H1 (cell line): Measurements from ENCODE around the gene BRAP. TPM values are rescaled to one million over a fixed set of nuclear protein-coding genes. Genes with fewer than 3 reads are reported as not detected.
"Not testable (repeated sequence)": the region's sequence is repeated elsewhere in the genome, so short reads cannot be mapped to it uniquely, and the experiment has no call there.

Experiments used
- CTCF ChIA-PET: fragments of 300-600 bp; sonication (Branson Sonifier 250); formaldehyde crosslinking; loops from one replicate; lab custom pipeline; 2021; ENCODE audit not compliant: partially characterized antibody; lab: Charles Lee
- POLR2A ChIA-PET: fragments of 300-600 bp; sonication (Branson Sonifier 250); formaldehyde crosslinking; loops from one replicate; lab custom pipeline; 2021; ENCODE audit warnings: inconsistent platforms; ENCODE audit not compliant: partially characterized antibody; lab: Charles Lee
- DNase-seq, 2 experiments: peaks; one replicate each; pipeline versions ENCODE4 v3.0.0 to v3.0.0-alpha.2; 2010 to 2022; ENCODE audit warnings: low spot score in 2 of 2, low read depth in 1 of 2, mixed read lengths in 1 of 2
- FAIRE-seq: peaks from 2 replicates; lab custom pipeline; 2011; peaks lifted over from hg19 to GRCh38; lab: Jason Lieb, UNC
- H2AFZ ChIP-seq: 2 replicates; pipeline ENCODE4 v1.8.1; 2012; ENCODE audit warnings: low read length, inconsistent platforms
- H2AK5ac ChIP-seq: 2 replicates; pipeline ENCODE4 v1.6.1; 2013; ENCODE audit warnings: low read depth, low read length
- H2BK120ac ChIP-seq: replicated peaks from 2 replicates; pipeline ENCODE3; 2013; ENCODE audit warnings: low read depth, low read length, inconsistent platforms
- H2BK12ac ChIP-seq: 2 replicates; pipeline ENCODE4 v1.6.1; 2013; ENCODE audit warnings: low read depth, low read length
- H2BK15ac ChIP-seq: 2 replicates; pipeline ENCODE4 v1.6.1; 2013; ENCODE audit warnings: low read length
- H2BK20ac ChIP-seq: 2 replicates; pipeline ENCODE4 v1.6.1; 2013; ENCODE audit warnings: low read length
- H2BK5ac ChIP-seq: 2 replicates; pipeline ENCODE4 v1.6.1; 2013; ENCODE audit warnings: low read depth, low read length
- H3K14ac ChIP-seq: 2 replicates; pipeline ENCODE4 v1.6.1; 2013; ENCODE audit warnings: inconsistent platforms; ENCODE audit not compliant: insufficient read length
- H3K18ac ChIP-seq: 2 replicates; pipeline ENCODE4 v1.6.1; 2013; ENCODE audit warnings: low read length; ENCODE audit errors: extremely low read depth
- H3K23ac ChIP-seq: 2 replicates; pipeline ENCODE4 v1.6.1; 2013; ENCODE audit warnings: inconsistent platforms; ENCODE audit not compliant: insufficient read length
- H3K23me2 ChIP-seq: 2 replicates; pipeline ENCODE4 v1.6.1; 2013; ENCODE audit warnings: low read depth, low read length
- H3K27ac ChIP-seq: 2 replicates; pipeline ENCODE4 v1.6.1; 2011; ENCODE audit warnings: low read depth, low read length, inconsistent platforms
- H3K27me3 ChIP-seq, 4 experiments: replicated peaks in 1 of 4; 1 replicate in 1 of 4; 2 replicates in 3 of 4; pipeline versions ENCODE4 v1.6.1 to v1.8.1; 2011 to 2013; ENCODE audit warnings: low read length in 3 of 4, mild to moderate bottlenecking in 3 of 4, inconsistent platforms in 2 of 4, mixed read lengths in 2 of 4, moderate library complexity in 1 of 4; ENCODE audit not compliant: control insufficient read depth in 3 of 4, insufficient read depth in 3 of 4; ENCODE audit errors: extremely low read depth in 1 of 4
- H3K36me3 ChIP-seq, 4 experiments: 2 replicates each; pipeline versions ENCODE4 v1.6.1 to v1.8.1; 2011 to 2013; ENCODE audit warnings: mild to moderate bottlenecking in 4 of 4, low read length in 3 of 4, moderate library complexity in 2 of 4, control low read depth in 1 of 4, inconsistent platforms in 1 of 4; ENCODE audit not compliant: insufficient read depth in 4 of 4, control insufficient read depth in 2 of 4
- H3K4ac ChIP-seq: replicated peaks from 2 replicates; pipeline ENCODE3; 2013; ENCODE audit warnings: low read length, low read depth, mixed read lengths, inconsistent platforms; ENCODE audit not compliant: insufficient read length
- H3K4me1 ChIP-seq, 4 experiments: replicated peaks in 1 of 4; 1 replicate in 1 of 4; 2 replicates in 3 of 4; pipeline versions ENCODE4 v1.6.1 to v1.8.1; 2011 to 2013; ENCODE audit warnings: low read length in 3 of 4, inconsistent platforms in 2 of 4, mixed read lengths in 1 of 4; ENCODE audit not compliant: insufficient read depth in 4 of 4, control insufficient read depth in 3 of 4
- H3K4me2 ChIP-seq, 2 experiments: 2 replicates each; pipeline versions ENCODE4 v1.6.1 to v1.8.1; 2011 to 2013; ENCODE audit warnings: low read depth in 2 of 2, low read length in 2 of 2, control low read depth in 1 of 2, inconsistent platforms in 1 of 2, mild to moderate bottlenecking in 1 of 2; ENCODE audit not compliant: insufficient read depth in 1 of 2
- H3K4me3 ChIP-seq, 4 experiments: fragments of 200-600, 300-600 bp in 1 of 4; sonication (generic), shearing (Covaris generic), sonication (Bioruptor Twin) in 1 of 4; 2 replicates each; pipeline versions ENCODE4 v1.5.1 to v1.8.1; 2011 to 2016; ENCODE audit warnings: low read length in 4 of 4, low read depth in 3 of 4, control low read depth in 2 of 4, inconsistent platforms in 2 of 4, mild to moderate bottlenecking in 2 of 4, mixed read lengths in 1 of 4, moderate library complexity in 1 of 4; ENCODE audit not compliant: insufficient read depth in 2 of 4; ENCODE audit errors: extremely low read depth in 1 of 4
- H3K56ac ChIP-seq: replicated peaks from 2 replicates; pipeline ENCODE3; 2013; ENCODE audit warnings: low read depth, mild to moderate bottlenecking, mixed read lengths, low read length, inconsistent platforms; ENCODE audit not compliant: insufficient read length
- H3K79me1 ChIP-seq: 2 replicates; pipeline ENCODE4 v1.6.1; 2013; ENCODE audit warnings: low read depth, low read length, control low read depth
- H3K79me2 ChIP-seq, 2 experiments: 2 replicates each; pipeline versions ENCODE4 v1.6.1 to v1.8.1; 2012 to 2013; ENCODE audit warnings: low read length in 2 of 2, mild to moderate bottlenecking in 2 of 2, inconsistent platforms in 1 of 2; ENCODE audit not compliant: insufficient read depth in 2 of 2, control insufficient read depth in 1 of 2
- H3K9ac ChIP-seq, 4 experiments: replicated peaks in 1 of 4; 1 replicate in 1 of 4; 2 replicates in 3 of 4; pipeline versions ENCODE4 v1.6.1 to v1.8.1; 2011 to 2013; ENCODE audit warnings: low read depth in 3 of 4, low read length in 3 of 4, control low read depth in 2 of 4, mild to moderate bottlenecking in 2 of 4, moderate library complexity in 2 of 4, inconsistent platforms in 1 of 4; ENCODE audit errors: extremely low read depth in 1 of 4
- H3K9me3 ChIP-seq, 2 experiments: 2 replicates each; pipeline versions ENCODE4 v1.6.1 to v1.8.1; 2012 to 2013; ENCODE audit warnings: mild to moderate bottlenecking in 2 of 2, moderate library complexity in 2 of 2, control low read depth in 1 of 2, inconsistent platforms in 1 of 2, low read depth in 1 of 2, low read length in 1 of 2, mixed read lengths in 1 of 2; ENCODE audit not compliant: insufficient read depth in 2 of 2
- H4K20me1 ChIP-seq, 2 experiments: replicated peaks in 1 of 2; 2 replicates each; pipeline versions ENCODE3 to v1.8.1; 2011 to 2013; ENCODE audit warnings: inconsistent platforms in 2 of 2, low read length in 2 of 2, mild to moderate bottlenecking in 1 of 2; ENCODE audit not compliant: insufficient read depth in 2 of 2, control insufficient read depth in 1 of 2
- H4K5ac ChIP-seq: 2 replicates; pipeline ENCODE4 v1.6.1; 2013; ENCODE audit warnings: low read length, low read depth, mixed read lengths, inconsistent platforms; ENCODE audit not compliant: insufficient read length
- H4K8ac ChIP-seq: 2 replicates; pipeline ENCODE4 v1.8.0; 2013; ENCODE audit warnings: mild to moderate bottlenecking, moderate library complexity, low read length, inconsistent platforms; ENCODE audit not compliant: insufficient read depth; ENCODE audit errors: extremely low read depth
- H4K91ac ChIP-seq: replicated peaks from 2 replicates; pipeline ENCODE3; 2013; ENCODE audit warnings: low read length, mixed read lengths, inconsistent platforms; ENCODE audit not compliant: insufficient read length
- WGBS, 2 experiments: shearing (Covaris generic) in 1 of 2; methylation state at CpG; one replicate each; pipeline versions ENCODE4 v1.1.6 to v1.1.7; 2013 to 2015; ENCODE audit warnings: low lambda C conversion rate in 2 of 2, mixed read lengths in 2 of 2, inconsistent platforms in 1 of 2, low coverage in 1 of 2, missing lambda C conversion rate in 1 of 2; ENCODE audit not compliant: insufficient replicate concordance in 2 of 2, insufficient coverage in 1 of 2, insufficient read length in 1 of 2; ENCODE audit errors: extremely low coverage in 1 of 2, missing lambda C conversion rate in 1 of 2; 5-methylcytosine and 5-hydroxymethylcytosine counted together
- polyA plus RNA-seq, 7 experiments: library from polyadenylated mRNA; depleted of rRNA in 3 of 7; stranded (reverse) in 5 of 7; unstranded in 2 of 7; fragments of >200 nt in 5 of 7; fragments of 200-250 nt in 2 of 7; gene quantifications; 1 replicate in 5 of 7; 2 replicates in 1 of 7; 4 replicates in 1 of 7; pipeline versions ENCODE4 v1.2.1 to v1.2.3, GENCODE V29; 2011 to 2013; ENCODE audit warnings: missing spikeins in 2 of 7, mixed read lengths in 2 of 7
- total RNA-seq: library from RNA; stranded (reverse); fragmentation: NEBNext Ultra II Directional; extraction: Animal tissue kit (Norgen Biotek cat#: 25700); gene quantifications from 2 replicates; pipeline ENCODE4 v1.2.1, GENCODE V29; 2021

Gene BRAP
- total and polyA plus RNA-seq, 2 of the 8 experiments (the other 6 are each of a cell fraction or from before 2014, with no cell fraction given) = 12.8 to 22.2 TPM

GRCh38 chr12:111719316-111719715 lies 33.6 kb upstream of the BRAP start:
- H3K4me3 ChIP-seq, DNase-seq, H4K8ac ChIP-seq, H3K4me2 ChIP-seq, H3K56ac ChIP-seq, H2BK5ac ChIP-seq, H3K14ac ChIP-seq, H2AFZ ChIP-seq, H3K27ac ChIP-seq, POLR2A ChIA-PET, H4K91ac ChIP-seq, H2BK120ac ChIP-seq, H3K23me2 ChIP-seq, H3K79me1 ChIP-seq, H3K18ac ChIP-seq, H2BK12ac ChIP-seq, H3K23ac ChIP-seq, H3K4me1 ChIP-seq, H3K4ac ChIP-seq, H4K5ac ChIP-seq, H4K20me1 ChIP-seq, H2BK15ac ChIP-seq, H3K9me3 ChIP-seq, H2BK20ac ChIP-seq, H2AK5ac ChIP-seq, H3K79me2 ChIP-seq, H3K27me3 ChIP-seq, FAIRE-seq, H3K9ac ChIP-seq: not testable (repeated sequence)
- H3K36me3 ChIP-seq = peaks cover 2 to 30% (median 10%) of the 10 kb centered on the region in 4 experiments; a peak in 7 of 8 replicates
- WGBS, 2 experiments = 92% methylated on average over 10 of the region's 10 CpGs; no CpG with 5 or more reads in 1 of the 2 experiments
- CTCF ChIA-PET = interaction anchor here (0.7 to 1.2 kb wide), 2 partner anchors 191 to 333 kb away, joined by 3 read pairs; no protein-coding TSS in a partner anchor
